Panc1 (cell line): ENCODE measurements around the gene CABP5.

Source experiments
- CTCF ChIP-seq: fragments of 450-650 bp; IDR thresholded peaks from 2 replicates; pipeline ENCODE4 v1.5.1; 2017; ENCODE audit warnings: mild to moderate bottlenecking
- POLR2AphosphoS5 ChIP-seq: IDR thresholded peaks from 2 replicates; pipeline ENCODE4 v1.6.1; 2012; ENCODE audit warnings: mild to moderate bottlenecking, low read depth, low read length, moderate library complexity
- REST ChIP-seq, 2 experiments: IDR thresholded peaks; 2 replicates each; pipeline ENCODE4 v1.6.1; 2011 to 2012; ENCODE audit warnings: low read depth in 2 of 2, control low read depth in 1 of 2, low read length in 1 of 2, mild to moderate bottlenecking in 1 of 2, moderate library complexity in 1 of 2; ENCODE audit not compliant: insufficient read depth in 1 of 2
- TCF7L2 ChIP-seq: IDR thresholded peaks from 2 replicates; pipeline ENCODE4 v1.6.1; 2011; ENCODE audit warnings: mild to moderate bottlenecking, low read depth, low read length, inconsistent platforms

- no peak for TF ChIP-seq CTCF
- TF ChIP-seq POLR2AphosphoS5, result no peak
- no peak for TF ChIP-seq TCF7L2
- TF ChIP-seq REST (IDR thresholded peaks at IDR 0.05; ENCODE audit: insufficient read depth in 1 of 2, low read depth in 2 of 2, low read length in 1 of 2), result no peak
These were observed 1.9 kb downstream of the CABP5 start for GRCh38 chr19:48041877-48042580.
